Measurements from ENCODE around the gene CCNDBP1. TPM values are rescaled to one million over a fixed set of nuclear protein-coding genes. Genes with fewer than 3 reads are reported as not detected.
A peak's percentile ranks its signal among the peaks of the same experiment; 100 is the strongest.

Gene CCNDBP1
- total RNA-seq, 1 donor from 2014 or later = 43.1 TPM

- H3K9me3 ChIP-seq (ENCODE audit: low read depth) = no peaks in the 10 kb centered on the region
- peaks cover 3% of the 10 kb centered on the region for H4K20me1 ChIP-seq (ENCODE audit: low read depth)
- no peak for DNase-seq (ENCODE audit: low spot score)
- Mint-ChIP-seq H3K4me3 (peak overlapping the region; percentile 96), H3K27ac (no peak overlapping the region), H3K27me3 (ENCODE audit: insufficient read depth, low read depth) (no peaks in the 10 kb centered on the region), H3K9me3 (no peaks in the 10 kb centered on the region), H3K36me3 (no peaks in the 10 kb centered on the region), H3K4me1 (peaks cover 9% of the 10 kb centered on the region)
- peaks cover 4% of the 10 kb centered on the region for H3K4me1 ChIP-seq
- no peak overlapping the region for H3K27ac ChIP-seq
- peak overlapping the region; percentile 81 for H3K4me3 ChIP-seq
- no peak overlapping the region for H3K9ac ChIP-seq
- H3F3A ChIP-seq (ENCODE audit: low read depth) = peaks cover 20% of the 10 kb centered on the region
- peaks cover 16% of the 10 kb centered on the region for H3K79me2 ChIP-seq (ENCODE audit: low read depth)
- no peaks in the 10 kb centered on the region for H3K27me3 ChIP-seq
- H3K4me2 ChIP-seq = peak overlapping the region; percentile 71
- TF ChIP-seq CTCF (IDR thresholded peaks at IDR 0.05) (no peak), EZH2 (IDR thresholded peaks at IDR 0.05) (no peak), EZH2phosphoT487 (IDR thresholded peaks at IDR 0.05) (no peak)
- H3K36me3 ChIP-seq = no peaks in the 10 kb centered on the region
- H2AFZ ChIP-seq (replicated peaks) = peak overlapping the region; percentile 78
Measured at GRCh38 chr15:43184407-43185124, 637 bp upstream of the CCNDBP1 start.

- Histone ChIP-seq H2AFZ (replicated peaks) (peak overlapping the region; percentile 98), H4K20me1 (ENCODE audit: low read depth) (peaks cover 3% of the 10 kb centered on the region), H3K4me3 (peak overlapping the region; percentile 81), H3K27me3 (no peaks in the 10 kb centered on the region), H3K79me2 (ENCODE audit: low read depth) (peaks cover 16% of the 10 kb centered on the region), H3F3A (ENCODE audit: low read depth) (peaks cover 20% of the 10 kb centered on the region), H3K9me3 (ENCODE audit: low read depth) (no peaks in the 10 kb centered on the region), H3K27ac (peak overlapping the region; percentile 77), H3K4me2 (peak overlapping the region; percentile 78), H3K9ac (peak overlapping the region; percentile 71), H3K4me1 (peaks cover 4% of the 10 kb centered on the region), H3K36me3 (no peaks in the 10 kb centered on the region)
- Mint-ChIP-seq H3K36me3 (peaks cover 2% of the 10 kb centered on the region), H3K4me3 (peak overlapping the region; percentile 96), H3K27ac (peak overlapping the region; percentile 78), H3K27me3 (ENCODE audit: insufficient read depth, low read depth) (no peaks in the 10 kb centered on the region), H3K9me3 (no peaks in the 10 kb centered on the region), H3K4me1 (peaks cover 9% of the 10 kb centered on the region)
- TF ChIP-seq CTCF (IDR thresholded peaks at IDR 0.05) = no peak
- TF ChIP-seq EZH2 (IDR thresholded peaks at IDR 0.05) = no peak
- TF ChIP-seq EZH2phosphoT487 (IDR thresholded peaks at IDR 0.05) = no peak
- DNase-seq (ENCODE audit: low spot score) = no peak
Measured at GRCh38 chr15:43186003-43186353, 775 bp downstream of the CCNDBP1 start.

- H3K4me3 Mint-ChIP-seq = peak overlapping the region; percentile 36
- Histone ChIP-seq H2AFZ (replicated peaks) (no peak overlapping the region), H3K27me3 (no peaks in the 10 kb centered on the region), H3K4me3 (no peak overlapping the region), H3K79me2 (ENCODE audit: low read depth) (peaks cover 16% of the 10 kb centered on the region), H3K4me2 (no peak overlapping the region), H3F3A (ENCODE audit: low read depth) (peaks cover 20% of the 10 kb centered on the region), H3K4me1 (peaks cover 4% of the 10 kb centered on the region), H3K27ac (no peak overlapping the region), H4K20me1 (ENCODE audit: low read depth) (peaks cover 3% of the 10 kb centered on the region), H3K9ac (no peak overlapping the region), H3K9me3 (ENCODE audit: low read depth) (no peaks in the 10 kb centered on the region), H3K36me3 (peaks cover 4% of the 10 kb centered on the region)
- H3K36me3 Mint-ChIP-seq = peaks cover 2% of the 10 kb centered on the region
- DNase-seq (ENCODE audit: low spot score) = peak; percentile 64
- peaks cover 9% of the 10 kb centered on the region for H3K4me1 Mint-ChIP-seq
- no peaks in the 10 kb centered on the region for H3K9me3 Mint-ChIP-seq
- no peak overlapping the region for H3K27ac Mint-ChIP-seq
- H3K27me3 Mint-ChIP-seq (ENCODE audit: insufficient read depth, low read depth) = no peaks in the 10 kb centered on the region
- TF ChIP-seq EZH2 (IDR thresholded peaks at IDR 0.05) (no peak), EZH2phosphoT487 (IDR thresholded peaks at IDR 0.05) (no peak), CTCF (IDR thresholded peaks at IDR 0.05) (peak; percentile 65)
Measured at GRCh38 chr15:43187544-43188155, 2.4 kb downstream of the CCNDBP1 start.
